Fibroblast of lung (primary cell): ENCODE data around the gene LIMK2.

Experiments
- CTCF ChIP-seq, 2 donors: IDR thresholded peaks in 1 of 2; conservative IDR thresholded peaks in 1 of 2; 1 replicate in 1 of 2; 2 replicates in 1 of 2; pipeline ENCODE4 v1.5.1; 2011 to 2012; ENCODE audit warnings: low read length in 2 of 2, control low read depth in 1 of 2, inconsistent platforms in 1 of 2, low read depth in 1 of 2, mild to moderate bottlenecking in 1 of 2
- EZH2 ChIP-seq: IDR thresholded peaks from 2 replicates; pipeline ENCODE4 v1.5.1; 2012; ENCODE audit warnings: low read length, control low read depth, mild to moderate bottlenecking; ENCODE audit errors: missing control alignments

DNA sequence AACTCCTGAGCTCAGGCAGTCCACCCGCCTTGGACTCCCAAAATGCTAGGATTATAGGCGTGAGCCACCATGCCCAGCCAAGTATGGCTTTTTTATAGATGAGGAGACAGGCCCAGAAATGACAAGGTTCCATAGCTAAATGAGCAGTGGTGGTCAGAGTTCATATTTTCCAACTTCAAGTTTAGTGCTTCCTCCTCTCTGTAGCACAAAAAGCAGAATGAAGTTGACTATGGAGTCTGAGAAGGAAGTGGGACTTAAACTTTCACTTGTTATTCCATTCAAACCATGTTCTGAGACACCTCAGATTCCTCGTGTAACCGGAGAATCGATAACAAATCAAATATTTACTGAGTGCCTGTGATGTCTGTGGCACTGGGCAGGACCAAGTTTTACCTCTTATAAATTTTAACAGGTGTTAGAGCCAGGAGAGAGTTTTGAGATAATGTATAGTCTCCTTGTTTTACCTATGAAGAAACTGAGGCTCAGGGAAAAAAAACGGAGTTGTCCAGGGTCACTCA, 3.0 kb downstream of the LIMK2 start:
- TF ChIP-seq CTCF (conservative IDR thresholded peaks at IDR 0.05 in 1 of 2, IDR thresholded peaks at IDR 0.05 in 1 of 2; ENCODE audit: low read depth in 1 of 2, low read length in 2 of 2) (no peak), EZH2 (no peak)
